ENCODE data around the gene PTHLH.

DNA sequence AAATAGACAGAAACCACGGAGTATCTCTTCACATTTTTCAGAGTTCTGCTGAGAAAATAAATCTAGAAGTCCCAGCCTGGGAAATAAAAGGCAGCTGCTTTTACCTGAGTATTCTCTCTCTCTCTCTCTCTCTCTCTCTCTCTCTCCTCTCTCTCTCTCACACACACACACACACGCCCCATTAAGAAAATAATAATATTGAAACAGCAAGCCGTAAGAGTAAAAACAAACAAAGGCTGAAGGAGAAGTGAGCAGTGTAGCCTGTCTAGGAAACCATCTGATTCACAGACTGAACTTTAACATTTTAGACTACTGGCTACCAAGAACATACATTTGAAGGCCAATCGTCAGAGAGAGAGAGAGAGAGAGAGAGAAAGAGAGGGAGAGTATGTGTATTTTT lies 8.4 kb downstream of the PTHLH start:
- TF ChIP-seq, protein P1, sequence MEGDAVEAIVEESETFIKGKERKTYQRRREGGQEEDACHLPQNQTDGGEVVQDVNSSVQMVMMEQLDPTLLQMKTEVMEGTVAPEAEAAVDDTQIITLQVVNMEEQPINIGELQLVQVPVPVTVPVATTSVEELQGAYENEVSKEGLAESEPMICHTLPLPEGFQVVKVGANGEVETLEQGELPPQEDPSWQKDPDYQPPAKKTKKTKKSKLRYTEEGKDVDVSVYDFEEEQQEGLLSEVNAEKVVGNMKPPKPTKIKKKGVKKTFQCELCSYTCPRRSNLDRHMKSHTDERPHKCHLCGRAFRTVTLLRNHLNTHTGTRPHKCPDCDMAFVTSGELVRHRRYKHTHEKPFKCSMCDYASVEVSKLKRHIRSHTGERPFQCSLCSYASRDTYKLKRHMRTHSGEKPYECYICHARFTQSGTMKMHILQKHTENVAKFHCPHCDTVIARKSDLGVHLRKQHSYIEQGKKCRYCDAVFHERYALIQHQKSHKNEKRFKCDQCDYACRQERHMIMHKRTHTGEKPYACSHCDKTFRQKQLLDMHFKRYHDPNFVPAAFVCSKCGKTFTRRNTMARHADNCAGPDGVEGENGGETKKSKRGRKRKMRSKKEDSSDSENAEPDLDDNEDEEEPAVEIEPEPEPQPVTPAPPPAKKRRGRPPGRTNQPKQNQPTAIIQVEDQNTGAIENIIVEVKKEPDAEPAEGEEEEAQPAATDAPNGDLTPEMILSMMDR (IDR thresholded peaks at IDR 0.05): no peak
- no peak for TF ChIP-seq POLR2A (IDR thresholded peaks at IDR 0.05)
